ENCODE data around the gene CNGA2. TPM values are rescaled to one million over a fixed set of nuclear protein-coding genes. Genes with fewer than 3 reads are reported as not detected.
"Not testable (repeated sequence)": the region's sequence is repeated elsewhere in the genome, so short reads cannot be mapped to it uniquely, and the experiment has no call there.

The CNGA2 gene
- total RNA-seq, 1 donor from 2014 or later, result not detected

DNA sequence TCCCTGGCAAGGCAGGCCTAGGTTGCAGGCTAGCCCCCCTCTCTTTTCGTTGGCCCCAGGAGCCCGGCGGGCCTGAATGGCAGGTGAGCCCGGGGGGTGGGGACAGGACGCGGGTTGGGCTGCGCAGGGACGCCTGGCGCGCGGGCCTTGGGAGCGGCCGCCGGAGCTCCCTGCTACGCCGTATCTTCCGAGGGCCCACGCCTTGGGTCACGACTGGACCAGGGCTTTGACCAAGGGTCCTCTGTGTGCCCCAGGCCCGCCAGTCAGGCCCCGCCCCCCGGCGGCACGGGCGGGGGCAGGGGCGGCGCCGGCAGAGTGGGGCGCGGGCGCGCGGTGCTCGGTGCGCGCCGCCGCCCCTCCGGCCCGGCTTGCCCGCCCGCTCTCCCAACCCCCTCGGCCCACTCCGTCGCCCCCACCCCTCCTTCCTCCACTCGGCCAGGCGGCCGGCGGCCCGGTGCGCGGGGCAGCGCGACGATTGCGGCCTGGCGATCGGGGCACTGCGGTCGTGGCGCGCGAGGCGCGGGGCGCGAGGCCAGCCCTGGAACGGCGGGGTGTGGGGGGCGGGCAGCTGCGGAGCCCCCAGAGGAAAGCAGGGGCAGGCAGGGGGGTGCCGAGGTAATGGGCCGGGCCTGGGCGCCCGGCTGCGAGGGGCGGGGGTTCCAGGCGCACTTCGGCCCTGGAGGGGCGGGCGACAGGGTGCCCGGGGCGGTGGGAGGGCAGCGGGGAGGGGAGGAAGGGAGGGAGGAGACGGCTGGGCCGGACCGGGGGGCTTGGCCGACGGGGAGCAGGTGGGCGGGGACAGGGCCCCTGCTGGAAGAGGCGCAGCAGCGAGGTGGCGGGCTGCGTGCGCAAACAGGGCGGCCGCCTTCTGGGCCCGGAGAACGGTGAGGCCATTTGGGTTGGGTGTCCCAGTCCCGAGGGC is 39.6 kb upstream of the CNGA2 start, which contains the start of gene PRRG3:
TSS of gene PRRG3 (plus strand) at position 798 of the 922 bp plus-strand sequence. CDS start 3,357 bp downstream, outside the sequence.
- Mint-ChIP-seq H3K9me3 (peaks cover 4% of the 10 kb centered on the region), H3K36me3 (no peaks in the 10 kb centered on the region), H3K27me3 (ENCODE audit: low read depth) (peaks cover 33% of the 10 kb centered on the region), H3K4me3 (peak within 1 kb of the TSS; percentile 60), H3K27ac (no peak within 1 kb of the TSS), H3K4me1 (peaks cover 5% of the 10 kb centered on the region)
- no peak for DNase-seq (ENCODE audit: low spot score in 2 of 2, unreplicated experiment in 2 of 2)
- no peak for TF ChIP-seq CTCF (IDR thresholded peaks at IDR 0.05; ENCODE audit: unreplicated experiment)

DNA sequence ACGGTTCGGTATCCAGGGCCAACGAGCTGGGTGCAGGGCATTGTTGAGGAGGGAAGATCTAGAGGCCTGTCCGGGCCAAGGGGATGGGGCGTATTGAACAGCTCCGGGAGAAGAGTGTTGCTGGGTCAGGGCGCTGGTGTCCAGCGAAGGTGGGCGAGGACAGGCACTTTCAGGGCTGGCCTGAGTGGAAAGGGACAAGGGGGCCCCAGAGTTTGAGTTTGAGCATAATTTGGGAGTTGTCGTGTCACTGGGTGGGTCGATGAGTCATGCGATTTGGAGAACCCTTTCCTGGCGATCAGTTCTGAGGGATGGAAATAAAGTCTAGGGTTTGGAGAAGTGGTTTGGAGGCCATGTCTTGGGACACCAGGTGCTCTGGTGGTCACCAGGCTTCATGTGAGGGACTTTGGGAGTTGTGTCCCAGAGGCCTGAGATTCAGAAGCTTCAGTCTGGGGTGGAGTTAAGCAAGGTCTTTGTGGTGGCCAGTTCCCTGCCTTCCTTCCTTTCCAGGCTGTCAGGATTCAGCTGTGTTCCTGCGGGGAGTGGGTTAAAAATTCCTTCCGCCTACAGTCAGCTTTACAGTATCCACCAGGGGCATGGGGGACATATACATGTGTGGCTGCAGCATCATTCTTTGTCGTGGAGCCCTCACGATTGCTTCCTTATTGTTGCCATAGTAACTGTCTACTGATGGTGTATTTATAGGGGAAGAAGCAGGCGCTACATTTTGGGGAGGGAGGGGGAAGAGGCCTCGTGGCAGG is 38.8 kb upstream of the CNGA2 start:
- H3K4me3 Mint-ChIP-seq, result peak overlapping the region; percentile 60
- DNase-seq (ENCODE audit: low spot score in 2 of 2, unreplicated experiment in 2 of 2), result no peak
- no peaks in the 10 kb centered on the region for H3K36me3 Mint-ChIP-seq
- H3K9me3 Mint-ChIP-seq, result peaks cover 4% of the 10 kb centered on the region
- no peak for TF ChIP-seq CTCF (IDR thresholded peaks at IDR 0.05; ENCODE audit: unreplicated experiment)
- peaks cover 33% of the 10 kb centered on the region for H3K27me3 Mint-ChIP-seq (ENCODE audit: low read depth)
- H3K4me1 Mint-ChIP-seq, result peaks cover 5% of the 10 kb centered on the region
- H3K27ac Mint-ChIP-seq, result no peak overlapping the region

- H3K27me3 Mint-ChIP-seq (ENCODE audit: low read depth), result peaks cover 33% of the 10 kb centered on the region
- not testable (repeated sequence) for H3K4me3 Mint-ChIP-seq; H3K4me1 Mint-ChIP-seq; H3K27ac Mint-ChIP-seq; DNase-seq (ENCODE audit: low spot score in 2 of 2, unreplicated experiment in 2 of 2); H3K9me3 Mint-ChIP-seq; H3K36me3 Mint-ChIP-seq
These were observed 37.5 kb upstream of the CNGA2 start for GRCh38 chrX:151697082-151697481.

DNA sequence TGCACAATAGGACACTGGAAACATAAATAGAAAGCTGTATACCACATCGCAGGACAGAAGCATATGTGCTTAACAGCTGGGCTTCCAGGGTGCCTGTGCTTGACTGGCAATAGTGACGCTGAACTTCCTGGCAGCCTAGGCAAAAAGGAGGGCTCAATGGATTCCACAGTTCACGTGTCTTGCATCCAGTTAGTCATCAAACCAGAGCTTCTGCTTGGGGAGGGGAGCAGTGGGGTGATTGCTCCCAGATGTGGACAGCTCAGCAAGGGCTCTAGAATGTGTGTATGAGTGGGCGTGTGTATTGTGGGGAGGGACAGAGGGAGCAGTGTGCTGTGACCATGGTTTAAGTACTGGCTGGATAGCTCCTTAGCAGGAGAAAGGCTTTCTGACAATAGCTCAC is 37.0 kb upstream of the CNGA2 start:
- H3K4me1 Mint-ChIP-seq, result peaks cover 5% of the 10 kb centered on the region

DNA sequence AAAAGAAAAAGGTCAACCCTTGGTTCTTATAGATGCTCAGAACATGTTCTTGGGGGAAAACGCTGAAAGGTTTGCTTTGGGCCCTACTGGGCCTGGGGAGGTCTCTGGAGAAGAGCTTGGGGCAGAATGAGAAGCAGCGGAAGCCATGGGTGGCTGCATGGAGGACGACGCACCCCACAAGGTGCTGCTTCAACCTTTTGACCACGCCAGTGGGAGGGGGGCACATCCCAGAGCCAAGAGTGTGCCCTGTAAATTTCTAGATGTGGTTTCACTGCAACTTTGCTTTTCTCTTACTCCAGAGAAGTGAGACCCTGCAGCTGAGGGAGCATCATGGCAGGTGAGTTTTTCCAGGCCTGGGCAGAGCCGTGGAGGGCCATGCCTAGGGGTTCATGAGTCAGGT is 36.1 kb upstream of the CNGA2 start:
- no peaks in the 10 kb centered on the region for H3K36me3 Mint-ChIP-seq
- peaks cover 5% of the 10 kb centered on the region for H3K4me1 Mint-ChIP-seq
- H3K27ac Mint-ChIP-seq, result no peak overlapping the region
- DNase-seq (ENCODE audit: low spot score in 2 of 2, unreplicated experiment in 2 of 2), result no peak
- TF ChIP-seq CTCF (IDR thresholded peaks at IDR 0.05; ENCODE audit: unreplicated experiment), result no peak
- H3K27me3 Mint-ChIP-seq (ENCODE audit: low read depth), result peaks cover 33% of the 10 kb centered on the region
- H3K9me3 Mint-ChIP-seq, result peaks cover 4% of the 10 kb centered on the region
- H3K4me3 Mint-ChIP-seq, result no peak overlapping the region

More for the DNA sequence above, 37.0 kb upstream of the CNGA2 start:
- Mint-ChIP-seq H3K27me3 (ENCODE audit: low read depth) (peaks cover 33% of the 10 kb centered on the region), H3K4me3 (no peak overlapping the region), H3K36me3 (no peaks in the 10 kb centered on the region), H3K9me3 (peaks cover 4% of the 10 kb centered on the region), H3K27ac (no peak overlapping the region)
- no peak for TF ChIP-seq CTCF (IDR thresholded peaks at IDR 0.05; ENCODE audit: unreplicated experiment)
- DNase-seq (ENCODE audit: low spot score in 2 of 2, unreplicated experiment in 2 of 2), result no peak

- Mint-ChIP-seq H3K27ac (no peak overlapping the region), H3K4me1 (peaks cover 5% of the 10 kb centered on the region), H3K4me3 (no peak overlapping the region), H3K9me3 (peaks cover 4% of the 10 kb centered on the region), H3K27me3 (ENCODE audit: low read depth) (peaks cover 33% of the 10 kb centered on the region), H3K36me3 (no peaks in the 10 kb centered on the region)
- no peak for DNase-seq (ENCODE audit: low spot score in 2 of 2, unreplicated experiment in 2 of 2)
- no peak for TF ChIP-seq CTCF (IDR thresholded peaks at IDR 0.05; ENCODE audit: unreplicated experiment)
These were observed 34.8 kb upstream of the CNGA2 start for GRCh38 chrX:151699746-151700145.

Measured in mesothelial cell of epicardium (in vitro differentiated cells).